Activated naive CD8-positive, alpha-beta T cell (primary cell): ENCODE results near the gene GEMIN4.
A peak's percentile ranks its signal among the peaks of the same experiment; 100 is the strongest.

Experiments used
- H3K27ac Mint-ChIP-seq: one replicate; pipeline ENCODE4 v1.8.0; 2021; ENCODE audit warnings: mixed read lengths
- H3K27me3 Mint-ChIP-seq: one replicate; pipeline ENCODE4 v1.8.0; 2021; ENCODE audit warnings: mixed read lengths
- H3K36me3 Mint-ChIP-seq: one replicate; pipeline ENCODE4 v1.8.0; 2021; ENCODE audit warnings: mixed read lengths
- H3K4me1 Mint-ChIP-seq: one replicate; pipeline ENCODE4 v1.8.0; 2021; ENCODE audit warnings: low read depth, mixed read lengths
- H3K4me3 Mint-ChIP-seq: one replicate; pipeline ENCODE4 v1.8.0; 2021; ENCODE audit warnings: mild to moderate bottlenecking, mixed read lengths
- H3K9me3 Mint-ChIP-seq: one replicate; pipeline ENCODE4 v1.8.0; 2021; ENCODE audit warnings: low read depth, mixed read lengths

The GEMIN4 gene

GRCh38 chr17:740240-741017, 11.6 kb downstream of the GEMIN4 start:
- H3K27ac Mint-ChIP-seq, result peak overlapping the region; percentile 16
- no peaks in the 10 kb centered on the region for H3K27me3 Mint-ChIP-seq
- peaks cover 6% of the 10 kb centered on the region for H3K36me3 Mint-ChIP-seq
- peaks cover 22% of the 10 kb centered on the region for H3K4me1 Mint-ChIP-seq
- peak overlapping the region; percentile 36 for H3K4me3 Mint-ChIP-seq
- no peaks in the 10 kb centered on the region for H3K9me3 Mint-ChIP-seq

GRCh38 chr17:737561-738113, 14.4 kb downstream of the GEMIN4 start:
- no peaks in the 10 kb centered on the region for H3K9me3 Mint-ChIP-seq
- peaks cover 23% of the 10 kb centered on the region for H3K4me1 Mint-ChIP-seq
- H3K36me3 Mint-ChIP-seq, result peaks cover 4% of the 10 kb centered on the region
- H3K27ac Mint-ChIP-seq, result no peak overlapping the region
- no peak overlapping the region for H3K4me3 Mint-ChIP-seq
- no peaks in the 10 kb centered on the region for H3K27me3 Mint-ChIP-seq

- no peaks in the 10 kb centered on the region for H3K9me3 Mint-ChIP-seq
- H3K27ac Mint-ChIP-seq, result peak overlapping the region; percentile 84
These were observed 18.3 kb downstream of the GEMIN4 start for GRCh38 chr17:733743-734142.

GRCh38 chr17:732902-733720, 19.0 kb downstream of the GEMIN4 start:
- Mint-ChIP-seq H3K9me3 (no peaks in the 10 kb centered on the region), H3K4me3 (peak overlapping the region; percentile 89), H3K27me3 (no peaks in the 10 kb centered on the region)

More at GRCh38 chr17:733743-734142, 18.3 kb downstream of the GEMIN4 start:
- Mint-ChIP-seq H3K4me3 (peak overlapping the region; percentile 89), H3K36me3 (peaks cover 2% of the 10 kb centered on the region), H3K27me3 (no peaks in the 10 kb centered on the region), H3K4me1 (peaks cover 15% of the 10 kb centered on the region)

GRCh38 chr17:732067-732901, 19.8 kb downstream of the GEMIN4 start, which contains the start of gene TLCD3A:
Gene TLCD3A, plus strand, starts transcription at chr17:732596. Its CDS starts 52 bp downstream, at chr17:732648.
- no peaks in the 10 kb centered on the region for H3K9me3 Mint-ChIP-seq
- H3K36me3 Mint-ChIP-seq, result no peaks in the 10 kb centered on the region
- H3K27me3 Mint-ChIP-seq, result no peaks in the 10 kb centered on the region
- H3K4me1 Mint-ChIP-seq, result peaks cover 15% of the 10 kb centered on the region
- H3K27ac Mint-ChIP-seq, result peak within 1 kb of the TSS; percentile 84
- peak within 1 kb of the TSS; percentile 89 for H3K4me3 Mint-ChIP-seq

More at GRCh38 chr17:732902-733720, 19.0 kb downstream of the GEMIN4 start:
- no peaks in the 10 kb centered on the region for H3K36me3 Mint-ChIP-seq
- H3K27ac Mint-ChIP-seq, result peak overlapping the region; percentile 84
- H3K4me1 Mint-ChIP-seq, result peaks cover 15% of the 10 kb centered on the region

GRCh38 chr17:731644-732066, 20.4 kb downstream of the GEMIN4 start:
- Mint-ChIP-seq H3K27me3 (no peaks in the 10 kb centered on the region), H3K27ac (peak overlapping the region; percentile 28), H3K4me1 (peaks cover 15% of the 10 kb centered on the region), H3K36me3 (no peaks in the 10 kb centered on the region), H3K9me3 (no peaks in the 10 kb centered on the region), H3K4me3 (peak overlapping the region; percentile 62)

- Mint-ChIP-seq H3K4me1 (peaks cover 15% of the 10 kb centered on the region), H3K36me3 (no peaks in the 10 kb centered on the region), H3K4me3 (no peak overlapping the region), H3K27me3 (no peaks in the 10 kb centered on the region), H3K9me3 (no peaks in the 10 kb centered on the region), H3K27ac (no peak overlapping the region)
These were observed 23.2 kb downstream of the GEMIN4 start for GRCh38 chr17:728911-729310.

GRCh38 chr17:726271-726919, 25.7 kb downstream of the GEMIN4 start:
- H3K4me1 Mint-ChIP-seq, result peaks cover 5% of the 10 kb centered on the region
- H3K9me3 Mint-ChIP-seq, result no peaks in the 10 kb centered on the region
- no peaks in the 10 kb centered on the region for H3K27me3 Mint-ChIP-seq
- H3K36me3 Mint-ChIP-seq, result no peaks in the 10 kb centered on the region
- H3K4me3 Mint-ChIP-seq, result no peak overlapping the region
- H3K27ac Mint-ChIP-seq, result no peak overlapping the region

GRCh38 chr17:725746-726145, 26.3 kb downstream of the GEMIN4 start:
- H3K36me3 Mint-ChIP-seq, result no peaks in the 10 kb centered on the region
- no peaks in the 10 kb centered on the region for H3K9me3 Mint-ChIP-seq
- H3K27ac Mint-ChIP-seq, result no peak overlapping the region
- no peak overlapping the region for H3K4me3 Mint-ChIP-seq
- H3K4me1 Mint-ChIP-seq, result peaks cover 2% of the 10 kb centered on the region
- no peaks in the 10 kb centered on the region for H3K27me3 Mint-ChIP-seq

GRCh38 chr17:725084-725483, 27.0 kb downstream of the GEMIN4 start:
- Mint-ChIP-seq H3K4me3 (no peak overlapping the region), H3K27ac (no peak overlapping the region), H3K27me3 (no peaks in the 10 kb centered on the region), H3K36me3 (no peaks in the 10 kb centered on the region), H3K4me1 (no peaks in the 10 kb centered on the region), H3K9me3 (no peaks in the 10 kb centered on the region)

GRCh38 chr17:721540-721937, 30.5 kb downstream of the GEMIN4 start:
- Mint-ChIP-seq H3K4me3 (no peak overlapping the region), H3K36me3 (peaks cover 3% of the 10 kb centered on the region), H3K9me3 (no peaks in the 10 kb centered on the region), H3K4me1 (peaks cover 4% of the 10 kb centered on the region), H3K27me3 (no peaks in the 10 kb centered on the region), H3K27ac (no peak overlapping the region)

- no peaks in the 10 kb centered on the region for H3K27me3 Mint-ChIP-seq
- H3K4me3 Mint-ChIP-seq, result no peak overlapping the region
- H3K27ac Mint-ChIP-seq, result no peak overlapping the region
- H3K4me1 Mint-ChIP-seq, result peaks cover 9% of the 10 kb centered on the region
- H3K36me3 Mint-ChIP-seq, result peaks cover 3% of the 10 kb centered on the region
- H3K9me3 Mint-ChIP-seq, result no peaks in the 10 kb centered on the region
These were observed 31.1 kb downstream of the GEMIN4 start for GRCh38 chr17:720706-721539.

GRCh38 chr17:718075-718474, 34.0 kb downstream of the GEMIN4 start:
- H3K9me3 Mint-ChIP-seq, result no peaks in the 10 kb centered on the region

More at GRCh38 chr17:718075-718474, 34.0 kb downstream of the GEMIN4 start:
- Mint-ChIP-seq H3K27ac (no peak overlapping the region), H3K36me3 (peaks cover 3% of the 10 kb centered on the region), H3K27me3 (no peaks in the 10 kb centered on the region), H3K4me3 (no peak overlapping the region), H3K4me1 (peaks cover 21% of the 10 kb centered on the region)
